Measurements from ENCODE around the gene ENO3.

DNA sequence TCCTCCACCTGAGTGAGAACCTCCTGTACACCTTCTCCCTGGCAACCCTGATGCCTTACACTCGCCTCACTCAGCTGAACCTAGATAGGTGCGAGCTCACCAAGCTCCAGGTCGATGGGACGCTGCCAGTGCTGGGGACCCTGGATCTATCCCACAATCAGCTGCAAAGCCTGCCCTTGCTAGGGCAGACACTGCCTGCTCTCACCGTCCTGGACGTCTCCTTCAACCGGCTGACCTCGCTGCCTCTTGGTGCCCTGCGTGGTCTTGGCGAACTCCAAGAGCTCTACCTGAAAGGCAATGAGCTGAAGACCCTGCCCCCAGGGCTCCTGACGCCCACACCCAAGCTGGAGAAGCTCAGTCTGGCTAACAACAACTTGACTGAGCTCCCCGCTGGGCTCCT lies 18.2 kb upstream of the ENO3 start:
- TF ChIP-seq EZH2 (IDR thresholded peaks at IDR 0.05; ENCODE audit: insufficient read depth, poor library complexity, severe bottlenecking) (no peak), EZH2phosphoT487 (IDR thresholded peaks at IDR 0.05; ENCODE audit: insufficient read depth, low read depth) (no peak)

All from GM23248 (cell line).